ENCODE data around the gene NNT. TPM values are rescaled to one million over a fixed set of nuclear protein-coding genes. Genes with fewer than 3 reads are reported as not detected.

The NNT gene
- total and polyA plus RNA-seq, 2 of the 13 experiments (the other 11 are each of a cell fraction or from before 2014, with no cell fraction given) = 21.1 to 58.0 TPM

GRCh38 chr5:43602461-43603343, at the start of gene NNT (continued):
- TF ChIP-seq ZNF407 (CRISPR knock-in tag; IDR thresholded peaks at IDR 0.05; ENCODE audit: not compliant biosample characterization) (no peak), KDM1A (CRISPR knock-in tag; IDR thresholded peaks at IDR 0.05) (no peak), CENPX (CRISPR knock-in tag; IDR thresholded peaks at IDR 0.05) (no peak), MNT (IDR thresholded peaks at IDR 0.05) (no peak), ATAD3A (CRISPR knock-in tag; IDR thresholded peaks at IDR 0.05) (no peak), PHF21A (CRISPR knock-in tag; IDR thresholded peaks at IDR 0.05) (peak; percentile 30; the same call in 1 of the 2 replicates), ZKSCAN1 (IDR thresholded peaks at IDR 0.05; ENCODE audit: low read length) (no peak), DR1 (CRISPR knock-in tag; IDR thresholded peaks at IDR 0.05) (peak; percentile 65), ATM (IDR thresholded peaks at IDR 0.05; ENCODE audit: borderline replicate concordance) (no peak), E2F2 (CRISPR knock-in tag; IDR thresholded peaks at IDR 0.05; ENCODE audit: borderline replicate concordance) (peak; percentile 79; the same call in 1 of the 2 replicates), ZNF34 (CRISPR knock-in tag; IDR thresholded peaks at IDR 0.05; ENCODE audit: borderline replicate concordance) (no peak), NFKBIZ (CRISPR knock-in tag; IDR thresholded peaks at IDR 0.05) (no peak), ZBTB39 (CRISPR knock-in tag; IDR thresholded peaks at IDR 0.05) (no peak), KDM5B (CRISPR knock-in tag; IDR thresholded peaks at IDR 0.05; ENCODE audit: borderline replicate concordance) (peak; percentile 93), KDM5A (IDR thresholded peaks at IDR 0.05; ENCODE audit: borderline replicate concordance, low read length) (0 out of 2 replicates have a peak, but pooled peaks have one; percentile 25), BRCA1 (CRISPR knock-in tag; IDR thresholded peaks at IDR 0.05) (peak; percentile 90; the same call in 1 of the 2 replicates)

Data from HepG2 (cell line).